HG03025 (cell line): ENCODE results near the gene SIGLEC14.
"Not testable (repeated sequence)": the region's sequence is repeated elsewhere in the genome, so short reads cannot be mapped to it uniquely, and the experiment has no call there.

Experiments
- ATAC-seq: cut with Tn5 transposase; IDR thresholded peaks from one replicate; pipeline ENCODE4 v1.9.1; 2021; ENCODE audit warnings: mild to moderate bottlenecking, moderate library complexity; ENCODE audit not compliant: unreplicated experiment, low FRiP score

The SIGLEC14 gene

DNA sequence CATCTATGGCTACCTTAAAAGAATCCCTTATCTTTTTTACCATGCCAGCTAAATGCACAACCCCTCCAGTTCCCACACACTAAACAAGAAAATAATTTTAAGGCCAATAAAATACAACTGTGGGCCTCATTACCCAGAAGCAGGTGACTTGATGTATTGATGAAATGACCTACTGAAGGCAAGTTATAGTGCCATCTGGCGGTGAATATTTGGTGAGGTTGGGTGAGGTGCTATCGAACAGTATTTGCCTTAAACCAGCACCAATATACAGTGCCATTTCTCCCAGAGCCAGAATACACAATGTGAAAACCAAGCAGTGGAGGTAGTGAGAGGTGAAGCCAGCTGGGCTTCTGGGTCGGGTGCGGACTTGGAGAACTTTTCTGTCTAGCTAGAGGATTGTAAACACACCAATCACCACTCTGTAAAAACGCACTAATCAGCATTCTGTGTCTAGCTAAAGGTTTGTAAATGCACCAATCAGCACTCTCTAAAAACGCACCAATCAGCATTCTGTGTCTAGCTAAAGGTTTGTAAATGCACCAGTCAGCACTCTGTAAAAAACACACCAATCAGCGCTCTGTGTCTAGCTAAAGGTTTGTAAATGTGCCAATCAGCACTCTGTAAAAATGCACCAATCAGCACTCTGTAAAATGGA lies 29.4 kb upstream of the SIGLEC14 start:
- ATAC-seq, result not testable (repeated sequence)

DNA sequence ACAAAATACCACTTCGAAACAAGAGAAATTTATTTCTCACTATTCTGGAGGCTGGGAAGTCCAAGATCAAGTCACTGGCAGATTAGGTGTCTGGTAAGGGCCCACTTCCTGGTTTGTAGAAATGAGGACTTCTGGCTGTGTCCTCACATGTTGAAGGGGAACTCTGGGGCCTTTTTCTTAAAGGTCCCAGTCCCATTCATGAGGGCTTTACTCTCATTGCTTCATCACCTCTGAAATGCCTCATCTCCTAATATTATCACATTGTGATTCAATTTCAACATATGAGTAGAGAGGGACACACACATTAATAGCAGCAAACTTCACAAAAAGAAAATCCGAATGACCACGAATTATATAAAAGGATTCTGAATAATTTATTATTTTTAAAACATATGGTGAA lies 21.6 kb upstream of the SIGLEC14 start:
- ATAC-seq, result no peak

DNA sequence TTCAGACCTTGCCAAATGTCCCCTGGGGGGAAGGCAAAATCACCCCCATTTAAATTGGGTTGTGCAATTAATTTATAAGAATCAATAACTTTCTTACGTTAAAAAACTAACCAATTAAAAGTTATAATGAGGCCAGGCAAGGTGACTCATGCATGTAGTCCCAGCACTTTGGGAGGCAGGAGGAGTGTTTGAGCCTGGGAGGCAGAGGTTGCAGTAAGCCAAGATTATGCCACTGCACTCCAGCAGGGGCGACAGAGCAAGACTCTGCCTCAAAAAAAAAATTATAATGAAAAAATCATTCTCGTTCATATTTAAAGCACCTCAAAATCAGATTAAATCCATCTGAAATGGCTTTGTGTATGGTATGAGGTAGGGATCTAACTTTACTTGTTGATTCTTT lies 18.4 kb upstream of the SIGLEC14 start:
- ATAC-seq, result no peak

DNA sequence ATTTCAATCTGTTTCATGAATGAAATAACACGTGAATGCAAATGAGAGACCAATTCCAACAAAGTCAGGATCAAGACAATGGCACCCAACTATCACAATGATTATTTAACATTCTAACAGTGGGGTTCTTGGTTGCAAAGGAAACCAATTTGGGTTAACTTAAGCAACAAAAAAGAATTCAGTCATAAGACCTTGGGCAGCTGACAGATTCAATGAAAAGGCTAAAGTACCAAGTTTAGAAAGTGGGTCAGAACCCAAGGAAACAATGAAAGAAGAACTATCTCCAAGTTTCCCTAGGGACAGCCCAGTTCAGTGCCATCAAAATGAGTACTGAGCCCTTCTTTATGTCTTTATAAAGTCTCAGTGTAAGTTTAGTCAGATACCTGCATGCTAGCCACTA lies 17.5 kb upstream of the SIGLEC14 start:
- ATAC-seq, result no peak

DNA sequence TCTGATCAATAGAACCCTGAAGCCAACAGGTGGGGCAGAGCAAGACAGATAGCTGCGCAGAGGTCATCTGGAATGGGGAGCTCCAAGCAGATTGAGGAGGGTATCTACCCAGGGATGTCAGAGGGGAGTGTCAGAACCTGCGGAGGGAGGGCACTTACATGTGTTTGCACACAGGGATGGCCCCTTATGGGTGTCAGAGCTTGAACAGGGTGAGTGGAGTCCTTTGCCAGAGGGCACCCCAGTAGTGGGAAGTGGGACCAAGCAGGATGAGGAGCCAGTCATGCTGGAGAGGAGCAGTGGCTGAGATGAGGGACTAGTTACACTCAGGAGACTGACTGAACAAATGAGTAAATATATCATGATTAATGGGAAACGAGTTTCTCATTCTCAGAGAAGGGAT lies 17.0 kb upstream of the SIGLEC14 start:
- no peak for ATAC-seq

DNA sequence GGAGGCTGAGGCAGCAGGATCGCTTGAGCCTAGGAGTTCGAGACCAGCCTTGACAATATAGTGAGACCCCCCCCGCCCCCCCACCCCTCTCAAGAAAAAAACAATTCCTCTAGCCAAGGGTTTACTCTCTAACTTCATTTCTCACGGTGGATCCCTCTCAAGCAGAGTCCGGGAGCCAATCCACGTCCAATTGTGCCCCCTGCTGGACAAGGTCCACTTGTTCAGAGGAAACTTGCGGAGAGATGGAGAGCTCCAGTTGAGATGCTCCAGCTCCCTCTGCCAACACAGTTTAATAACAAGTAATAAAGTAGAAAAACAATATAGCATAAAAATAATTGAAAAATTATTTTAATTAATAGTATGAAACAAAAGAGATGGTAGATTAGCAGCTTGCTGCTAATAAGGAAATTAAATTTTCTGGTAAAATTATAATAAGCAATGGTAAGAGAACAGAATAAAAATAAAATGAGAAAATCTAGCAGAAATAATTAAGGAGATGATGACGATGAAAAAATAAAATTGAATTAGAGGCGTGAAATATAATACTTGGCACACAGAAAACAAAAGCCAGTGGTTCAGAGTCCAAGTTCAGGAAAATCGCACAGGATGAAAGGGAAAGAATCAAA lies 14.5 kb upstream of the SIGLEC14 start:
- ATAC-seq, result no peak

DNA sequence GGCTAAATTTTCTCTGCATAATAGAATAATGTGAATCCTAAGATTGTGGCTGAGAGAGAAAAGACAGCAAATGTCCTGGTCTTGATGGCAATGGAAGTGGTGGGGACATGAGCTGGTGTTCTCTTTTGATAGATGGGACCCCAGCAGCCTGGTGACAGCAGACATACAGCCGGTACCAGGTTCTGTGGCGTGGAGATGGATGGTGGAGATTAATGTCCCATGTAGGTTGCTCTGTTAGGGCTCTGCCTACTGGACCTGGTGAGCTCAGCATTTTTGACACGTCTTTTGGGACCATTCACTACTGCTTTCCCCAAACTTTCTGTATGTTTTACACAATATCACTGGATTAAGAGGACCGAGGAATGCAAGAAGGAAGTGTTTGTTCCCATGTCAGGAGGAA lies 8.2 kb upstream of the SIGLEC14 start:
- ATAC-seq, result no peak

DNA sequence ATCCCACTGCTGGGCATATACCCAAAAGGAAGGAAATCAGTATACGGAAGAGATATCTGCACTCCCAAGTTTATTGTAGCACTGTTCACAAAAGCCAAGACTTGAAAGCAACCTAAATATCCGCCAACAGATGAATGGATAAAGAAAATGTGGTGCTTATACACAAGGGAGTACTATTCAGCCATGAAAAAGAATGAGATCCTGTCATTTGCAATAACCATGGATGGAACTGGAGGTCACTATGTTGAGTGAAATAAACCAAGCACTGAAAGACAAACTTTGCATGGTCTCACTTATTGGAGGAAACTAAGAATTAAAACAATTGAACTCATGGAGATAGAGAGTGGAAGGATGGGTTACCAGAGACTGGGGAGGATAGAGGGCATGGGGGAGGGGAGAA lies 6.5 kb upstream of the SIGLEC14 start:
- no peak for ATAC-seq

DNA sequence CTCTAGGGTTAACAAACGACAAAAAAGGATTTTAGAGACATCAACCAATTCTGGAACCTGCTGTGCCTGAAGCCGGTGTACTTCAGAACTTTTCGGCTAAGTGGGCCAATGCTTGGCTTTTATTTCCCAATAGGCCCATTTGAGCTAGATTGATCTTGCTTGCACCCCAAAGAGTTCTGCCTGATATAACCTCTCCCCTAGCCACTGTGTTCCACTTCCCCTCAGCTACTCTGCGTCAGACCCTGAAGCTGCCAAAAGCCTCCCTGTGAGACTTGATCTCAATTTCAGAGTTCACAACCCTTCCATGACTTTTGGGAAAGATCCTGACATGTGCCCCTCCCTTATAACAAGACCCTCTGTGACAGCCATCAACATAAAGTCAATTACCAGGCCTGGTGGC lies 5.6 kb upstream of the SIGLEC14 start:
- ATAC-seq, result no peak

DNA sequence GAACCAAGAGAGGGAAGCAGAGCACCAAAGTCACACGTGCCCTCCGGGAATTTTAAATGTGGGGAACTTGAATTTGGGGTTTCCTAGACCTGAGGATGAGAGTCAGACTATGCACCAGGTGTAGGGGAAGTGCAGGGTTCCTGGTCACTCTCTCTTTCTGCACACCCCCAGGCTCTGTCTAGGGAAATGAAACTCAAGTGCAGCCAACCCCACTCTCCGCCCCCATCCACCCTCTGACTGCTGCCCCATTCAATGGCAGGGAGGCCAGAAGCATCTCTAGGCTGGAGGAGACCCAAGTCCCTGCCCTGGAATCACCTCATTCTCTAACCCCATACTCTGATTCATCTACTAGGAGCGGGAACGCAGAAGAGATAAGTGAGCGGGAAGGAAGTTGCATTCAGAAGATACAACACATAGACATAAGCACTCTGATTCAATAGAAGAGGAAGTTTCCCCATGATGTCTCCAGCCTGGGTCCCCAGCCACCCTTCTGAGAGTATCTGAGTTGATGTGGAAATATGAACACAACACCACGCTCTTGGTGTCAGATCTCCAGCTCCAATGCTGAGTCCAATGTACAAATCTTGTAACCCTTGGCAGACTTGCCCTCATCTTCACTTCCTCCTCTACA lies 4.7 kb upstream of the SIGLEC14 start:
- no peak for ATAC-seq

DNA sequence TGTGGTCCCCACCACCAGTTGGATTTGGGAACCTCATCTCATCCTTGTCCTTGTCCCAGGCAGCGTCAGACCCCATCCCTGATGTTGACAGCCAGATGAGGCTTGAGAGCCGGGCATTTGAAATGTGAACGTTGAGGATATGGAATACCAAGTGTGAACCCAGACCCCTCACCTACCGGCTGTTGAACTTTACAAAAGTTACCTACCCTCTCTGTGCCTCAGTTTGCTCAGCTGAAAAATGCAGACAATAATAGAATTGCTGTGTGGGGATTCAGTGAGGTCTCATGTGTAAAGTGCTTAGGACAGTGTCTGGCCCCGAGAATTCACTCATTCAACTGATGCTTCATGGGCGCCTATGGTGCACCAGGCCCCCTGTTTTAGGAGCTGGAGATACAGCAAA lies 693 bp upstream of the SIGLEC14 start:
- no peak for ATAC-seq

DNA sequence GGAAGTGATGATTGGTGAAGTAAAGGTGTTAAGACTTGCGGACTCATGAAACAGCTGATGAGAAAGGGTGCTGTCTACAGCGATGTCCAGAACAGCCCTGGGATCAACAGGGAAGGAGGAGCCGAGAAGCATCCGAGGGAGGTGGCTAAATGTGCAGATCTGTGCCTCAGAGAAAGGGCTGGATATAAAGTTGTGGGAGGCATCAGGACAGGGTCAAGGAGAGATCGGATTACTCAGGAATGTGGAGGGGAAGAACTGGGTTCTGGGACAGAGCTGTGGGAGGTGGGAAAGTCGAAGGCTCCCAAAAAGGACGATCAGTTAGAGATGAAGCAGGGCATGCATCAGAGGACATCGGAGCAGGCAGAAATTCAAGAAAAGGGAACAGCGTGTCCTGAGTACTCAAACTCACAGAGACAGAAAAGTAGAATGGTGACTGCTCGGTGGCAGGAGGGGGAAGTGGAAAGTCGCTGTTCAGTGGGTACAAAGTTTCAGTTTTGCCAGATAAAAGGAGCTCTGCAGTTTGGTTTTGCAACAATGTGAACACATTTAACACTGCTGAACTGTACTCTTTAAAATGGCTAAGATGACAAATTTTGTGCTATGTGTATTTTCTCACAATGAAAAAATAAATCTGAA lies 1.9 kb downstream of the SIGLEC14 start:
- no peak for ATAC-seq

DNA sequence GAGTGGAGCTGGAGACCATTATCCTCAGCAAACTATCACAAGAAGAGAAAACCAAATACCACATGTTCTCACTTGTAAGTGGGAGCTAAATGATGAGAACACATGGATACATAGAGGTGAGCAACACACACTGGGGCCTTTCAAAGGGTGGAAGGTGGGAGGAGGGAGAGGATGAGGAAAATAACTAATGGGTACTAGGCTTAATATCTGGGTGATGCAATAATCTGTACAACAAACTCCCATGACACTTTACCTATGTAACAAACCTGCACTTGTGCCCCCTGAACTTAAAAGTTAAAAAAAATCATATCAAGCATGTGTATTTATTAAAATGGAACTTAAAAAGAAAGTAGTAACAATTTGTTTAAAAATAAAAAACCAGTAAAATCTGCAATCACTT lies 5.0 kb downstream of the SIGLEC14 start:
- no peak for ATAC-seq

DNA sequence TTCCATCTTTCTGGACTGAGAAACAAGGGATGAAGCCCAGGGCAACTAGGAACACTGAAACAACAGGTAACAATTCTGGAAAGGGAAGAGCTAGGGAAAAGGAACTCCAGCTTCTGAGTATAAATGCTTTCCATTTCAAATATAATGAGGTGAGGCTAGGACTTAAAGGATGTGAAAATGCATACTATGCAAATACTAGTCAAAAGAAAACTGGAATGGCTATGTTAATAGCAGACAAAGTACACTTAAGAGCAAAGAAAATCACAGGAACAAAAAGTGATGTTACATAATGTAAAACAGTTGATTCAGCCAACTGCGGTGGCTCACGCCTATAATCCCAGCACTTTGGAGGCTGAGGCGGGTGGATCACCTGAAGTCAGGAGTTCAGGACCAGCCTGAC lies 6.2 kb downstream of the SIGLEC14 start:
- ATAC-seq, result no peak

DNA sequence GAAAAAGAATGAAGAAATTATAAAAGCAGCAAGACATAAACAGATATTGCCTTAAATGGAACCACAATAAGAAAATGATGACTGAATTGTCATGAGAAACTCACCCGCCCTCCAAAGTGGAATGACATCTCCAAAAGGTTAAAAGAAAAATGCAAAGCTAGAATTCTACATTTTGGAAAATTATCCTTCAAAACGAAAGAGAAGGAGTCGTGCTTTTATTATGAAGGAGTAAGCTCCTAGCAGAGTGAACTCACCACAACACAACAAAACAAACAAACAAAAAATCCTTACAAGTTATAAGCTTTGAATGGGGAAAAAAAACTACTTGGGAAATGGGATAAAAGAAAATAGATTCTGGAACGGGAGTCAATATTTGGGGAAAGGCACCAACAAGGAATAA lies 6.7 kb downstream of the SIGLEC14 start:
- ATAC-seq, result no peak

DNA sequence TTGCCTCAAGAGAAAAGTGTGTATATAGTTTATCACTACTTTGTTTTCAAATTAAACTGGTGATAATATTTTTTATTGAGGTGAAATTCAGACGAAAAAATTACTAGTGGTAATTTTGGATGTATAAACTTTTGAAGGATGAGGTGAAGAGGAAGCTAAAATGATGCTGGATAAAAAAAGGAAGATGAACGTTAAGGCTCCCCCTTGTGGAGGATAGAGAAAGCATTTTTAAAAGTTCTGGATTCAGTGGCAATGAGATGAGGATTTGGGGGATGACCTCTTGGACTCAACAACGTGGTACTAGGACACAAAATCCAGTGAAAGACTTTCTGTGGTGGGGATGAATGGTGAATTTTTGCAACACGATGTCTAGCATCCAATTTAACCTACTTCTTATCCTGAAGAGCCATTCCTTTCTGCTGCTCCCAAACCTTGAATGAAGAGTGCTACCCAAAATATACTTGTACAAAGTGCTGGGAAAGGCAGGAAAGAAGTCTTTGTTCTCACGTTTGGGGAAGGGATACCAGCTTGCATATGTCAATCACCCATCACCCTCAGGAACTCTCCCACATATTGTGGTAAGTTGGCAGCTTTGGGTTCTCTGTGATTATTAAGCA lies 9.2 kb downstream of the SIGLEC14 start:
- ATAC-seq, result no peak

DNA sequence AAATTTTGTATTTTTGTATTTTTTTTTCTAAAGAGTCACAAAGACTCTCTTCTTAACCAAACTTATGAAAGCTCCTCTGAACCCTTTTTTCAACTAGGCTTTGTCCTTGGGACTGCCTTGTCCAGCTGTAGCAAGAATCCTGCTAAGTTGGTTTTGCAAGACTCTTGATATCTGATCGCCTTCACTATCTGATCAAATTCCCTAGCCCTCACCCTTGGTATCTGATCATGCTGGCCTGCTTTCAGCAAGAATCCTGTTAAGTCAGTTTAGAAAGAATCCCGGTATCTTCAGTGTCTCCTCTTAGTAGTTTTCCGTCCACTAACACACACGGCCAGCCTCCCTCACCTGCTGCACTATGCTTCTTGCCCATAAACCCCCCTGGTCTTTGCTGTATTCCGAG lies 14.5 kb downstream of the SIGLEC14 start:
- ATAC-seq, result no peak

DNA sequence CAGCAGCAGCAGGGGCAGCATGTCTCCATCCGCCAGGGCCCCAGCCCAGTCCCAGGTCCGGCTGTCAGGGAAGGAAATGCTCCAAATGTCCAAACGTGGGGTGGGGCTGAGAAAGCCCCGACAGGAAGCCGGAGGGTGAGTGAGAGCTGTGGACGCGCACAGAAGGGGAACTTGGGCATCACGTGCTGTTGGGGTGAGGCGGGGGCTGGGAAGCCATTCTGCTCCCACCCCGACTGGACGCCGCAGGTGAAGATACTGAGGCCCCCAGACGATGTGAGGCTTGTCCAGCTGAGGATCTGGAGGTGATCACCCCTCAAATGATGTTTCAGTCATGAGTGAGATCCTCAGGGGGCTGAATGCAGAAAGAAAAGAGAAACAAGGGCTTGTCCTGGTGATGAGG lies 16.3 kb downstream of the SIGLEC14 start, which contains the start of gene SIGLEC5:
TSS of gene SIGLEC5 (minus strand) at position 87 of the 400 bp plus-strand sequence. CDS start at position 21, 66 bp downstream.
- not testable (repeated sequence) for ATAC-seq

DNA sequence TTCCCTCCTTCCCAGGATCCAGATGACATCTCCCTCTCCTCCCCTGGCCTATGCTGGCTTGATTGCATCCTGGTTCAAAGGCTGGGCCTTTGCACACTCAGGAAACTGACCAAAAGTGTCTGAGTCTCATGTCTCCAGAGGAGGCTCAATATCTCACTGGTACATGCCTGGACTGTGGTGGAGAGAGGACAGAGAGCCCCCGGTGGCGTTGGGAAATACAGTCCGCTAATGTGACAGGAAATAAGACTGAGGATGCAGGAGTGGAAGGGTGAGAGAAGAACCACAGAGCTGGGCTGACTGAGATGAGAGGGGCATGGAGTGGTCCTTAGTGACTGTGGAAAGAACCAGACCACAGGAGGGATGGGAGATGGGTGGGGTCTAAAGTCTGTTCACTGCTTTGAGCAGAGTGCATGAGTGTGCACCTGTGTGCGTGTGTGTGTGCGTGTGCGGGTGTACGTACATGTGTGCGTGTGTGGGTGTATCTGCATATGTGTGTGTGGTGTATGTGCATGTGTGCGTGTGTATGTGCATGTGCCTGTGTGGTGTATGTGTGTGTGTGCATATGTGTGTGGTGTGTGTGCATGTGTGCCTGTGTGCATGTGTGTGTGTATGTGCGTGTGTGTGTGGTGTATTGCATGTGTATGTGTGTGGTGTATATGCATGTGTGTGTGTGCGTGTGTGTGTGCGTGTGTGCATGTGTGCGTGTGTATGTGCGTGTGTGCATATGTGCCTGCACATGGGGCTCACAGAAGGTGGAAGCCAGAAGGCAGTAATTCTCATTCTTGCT lies 18.3 kb downstream of the SIGLEC14 start:
- ATAC-seq, result no peak

DNA sequence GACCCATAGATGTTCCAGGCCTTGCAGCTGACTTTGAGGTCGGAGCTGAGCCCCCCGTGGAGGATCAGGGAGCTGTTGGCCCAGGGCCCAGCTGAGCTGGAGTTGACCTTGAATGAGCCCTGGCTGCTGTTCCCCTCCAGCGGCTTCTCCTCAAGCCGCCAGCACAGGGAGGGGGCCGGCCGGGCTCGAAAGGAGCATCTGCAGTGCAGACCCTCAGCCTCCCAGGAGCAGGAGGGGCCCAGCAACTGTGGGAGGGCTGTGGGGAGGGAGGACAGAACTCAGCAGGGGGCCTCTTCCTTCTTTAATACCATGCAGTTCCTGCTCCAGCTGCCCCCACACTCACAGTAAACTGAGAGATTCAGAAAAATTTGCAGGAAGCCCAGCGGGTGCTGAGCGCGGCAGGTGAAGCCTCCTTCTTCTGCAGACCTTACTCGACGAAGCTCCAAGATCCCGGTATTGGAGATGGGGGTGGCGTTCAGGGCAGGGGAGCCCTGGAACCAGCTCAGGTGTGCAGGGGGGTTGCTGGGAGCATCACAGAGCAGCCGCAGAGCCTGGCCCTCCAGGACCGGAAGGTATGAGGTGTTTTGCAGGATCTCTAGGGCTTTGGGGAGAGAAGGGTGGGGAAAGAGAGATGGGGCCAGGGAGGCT lies 19.0 kb downstream of the SIGLEC14 start:
- no peak for ATAC-seq
